HCT116 (cell line): ENCODE results near the gene COL28A1. TPM values are rescaled to one million over a fixed set of nuclear protein-coding genes. Genes with fewer than 3 reads are reported as not detected.

Experiments used
- ATAC-seq: fragments of 200-7000 bp; cut with Tn5 transposase; 2 replicates; pipeline ENCODE4 v1.9.1; 2020; ENCODE audit warnings: mild to moderate bottlenecking, moderate library complexity
- BruUV-seq: library from RNA; stranded (reverse); fragments of 400-500 nt; replicated peaks from 2 replicates; lab custom pipeline; 2021; lab: Mats Ljungman, UMichigan
- CTCF ChIA-PET: fragments of 300-600 bp; sonication (Branson Sonifier 250); formaldehyde crosslinking; loops from one replicate; lab custom pipeline; 2021; ENCODE audit warnings: antibody characterized with exemption; lab: Charles Lee
- POLR2A ChIA-PET: fragments of 300-600, 350-600 bp; sonication (Branson Sonifier 250); formaldehyde crosslinking; loops from one replicate; lab custom pipeline; 2021; ENCODE audit warnings: antibody characterized with exemption; lab: Charles Lee
- RAD21 ChIA-PET, 2 experiments: fragments of 300-600 bp; sonication (Branson Sonifier 250); formaldehyde crosslinking; loops; one replicate each; lab custom pipeline; 2023; ENCODE audit warnings: low total read pairs in 2 of 2; ENCODE audit not compliant: uncharacterized antibody in 2 of 2, unreplicated experiment in 2 of 2, low non-redundant PET in 1 of 2; lab: Charles Lee
- DNase-seq: peaks from one replicate; pipeline ENCODE4 v3.0.0-alpha.2; 2010; ENCODE audit warnings: low read depth, low spot score
- H2AFZ ChIP-seq: fragments of 200-600 bp; shearing (Covaris generic), sonication (generic); 2 replicates; pipeline ENCODE4 v1.6.1; 2017; ENCODE audit warnings: low read depth, mixed run types, mixed read lengths, antibody characterized with exemption, low read length; ENCODE audit not compliant: poor library complexity, severe bottlenecking
- H3K27ac ChIP-seq: 2 replicates; pipeline ENCODE4 v1.5.1; 2012; ENCODE audit warnings: low read depth, low read length
- H3K27me3 ChIP-seq: fragments of 200-600 bp; sonication (generic); 2 replicates; pipeline ENCODE4 v1.6.1; 2016; ENCODE audit warnings: mixed run types, low read length, mixed read lengths; ENCODE audit not compliant: insufficient read depth
- H3K36me3 ChIP-seq, 2 experiments: fragments of 200-500 bp in 1 of 2; fragments of 200-600 bp in 1 of 2; sonication (Bioruptor generic) in 1 of 2; sonication (generic) in 1 of 2; 2 replicates each; pipeline versions ENCODE4 v1.5.1 to v1.6.1; 2014 to 2016; ENCODE audit warnings: low read length in 2 of 2, inconsistent platforms in 1 of 2, mixed read lengths in 1 of 2, mixed run types in 1 of 2; ENCODE audit not compliant: insufficient read depth in 2 of 2, control insufficient read depth in 1 of 2
- H3K4me1 ChIP-seq, 2 experiments: fragments of 200-600 bp in 1 of 2; sonication (generic) in 1 of 2; 2 replicates each; pipeline versions ENCODE4 v1.5.1 to v1.6.1; 2012 to 2017; ENCODE audit warnings: low read length in 2 of 2, inconsistent platforms in 1 of 2, mild to moderate bottlenecking in 1 of 2, mixed read lengths in 1 of 2, mixed run types in 1 of 2, moderate library complexity in 1 of 2; ENCODE audit not compliant: insufficient read depth in 2 of 2, control insufficient read depth in 1 of 2
- H3K4me2 ChIP-seq: fragments of 200-600 bp; sonication (generic); 2 replicates; pipeline ENCODE4 v1.6.1; 2017; ENCODE audit warnings: mixed run types, low read length, mixed read lengths
- H3K4me3 ChIP-seq, 2 experiments: fragments of 200-600 bp in 1 of 2; sonication (generic) in 1 of 2; replicated peaks in 1 of 2; 2 replicates each; pipeline ENCODE4 v1.5.1; 2011 to 2016; ENCODE audit warnings: low read length in 2 of 2, control low read depth in 1 of 2, low read depth in 1 of 2, mild to moderate bottlenecking in 1 of 2, mixed read lengths in 1 of 2, mixed run types in 1 of 2
- H3K79me2 ChIP-seq: fragments of 200-600 bp; sonication (generic); 2 replicates; pipeline ENCODE4 v1.6.1; 2017; ENCODE audit warnings: mild to moderate bottlenecking, mixed run types, low read length, moderate library complexity, mixed read lengths; ENCODE audit not compliant: insufficient read depth
- H3K9ac ChIP-seq: fragments of 200-600 bp; sonication (generic); 2 replicates; pipeline ENCODE4 v1.6.1; 2016; ENCODE audit warnings: low read length, mixed read lengths
- H3K9me2 ChIP-seq: fragments of 200-600 bp; sonication (generic), shearing (Covaris generic); 2 replicates; pipeline ENCODE4 v1.6.1; 2017; ENCODE audit warnings: mixed run types, mild to moderate bottlenecking, moderate library complexity; ENCODE audit not compliant: insufficient read depth
- H3K9me3 ChIP-seq, 2 experiments: fragments of 200-500 bp in 1 of 2; fragments of 200-600 bp in 1 of 2; sonication (Bioruptor generic) in 1 of 2; sonication (generic) in 1 of 2; 2 replicates each; pipeline ENCODE4 v1.6.1; 2014 to 2017; ENCODE audit warnings: low read length in 2 of 2, mixed read lengths in 2 of 2, inconsistent platforms in 1 of 2, low read depth in 1 of 2, mild to moderate bottlenecking in 1 of 2, mixed run types in 1 of 2, moderate library complexity in 1 of 2; ENCODE audit not compliant: control insufficient read depth in 1 of 2, insufficient read depth in 1 of 2
- H4K20me1 ChIP-seq: fragments of 200-600 bp; sonication (generic), shearing (Covaris generic); 2 replicates; pipeline ENCODE4 v1.6.1; 2017; ENCODE audit warnings: mixed run types, mild to moderate bottlenecking, moderate library complexity; ENCODE audit not compliant: insufficient read depth
- CBX3 ChIP-seq: IDR thresholded peaks from 2 replicates; pipeline ENCODE4 v1.6.1; 2012; ENCODE audit warnings: low read depth
- CEBPB ChIP-seq: IDR thresholded peaks from 2 replicates; pipeline ENCODE4 v1.6.1; 2012; ENCODE audit warnings: low read depth
- EGR1 ChIP-seq: IDR thresholded peaks from 2 replicates; pipeline ENCODE4 v1.6.1; 2012; ENCODE audit warnings: low read depth
- ELF1 ChIP-seq: IDR thresholded peaks from 2 replicates; pipeline ENCODE4 v1.6.1; 2012; ENCODE audit warnings: low read depth, borderline replicate concordance
- EZH2 ChIP-seq: fragments of 200-600 bp; sonication (generic); IDR thresholded peaks from 2 replicates; pipeline ENCODE4 v1.6.1; 2017; ENCODE audit warnings: antibody characterized with exemption, mixed run types
- JUND ChIP-seq: IDR thresholded peaks from 2 replicates; pipeline ENCODE4 v1.6.1; 2012
- POLR2A ChIP-seq: IDR thresholded peaks from 2 replicates; pipeline ENCODE4 v1.7.0; 2011; ENCODE audit warnings: borderline replicate concordance; ENCODE audit not compliant: insufficient read depth, insufficient read length; ENCODE audit errors: extremely low read depth
- POLR2AphosphoS5 ChIP-seq: IDR thresholded peaks from 2 replicates; pipeline ENCODE4 v1.6.1; 2011; ENCODE audit warnings: mild to moderate bottlenecking, low read depth, low read length, moderate library complexity
- RAD21 ChIP-seq: IDR thresholded peaks from 2 replicates; pipeline ENCODE4 v1.6.1; 2012; ENCODE audit warnings: low read depth, mild to moderate bottlenecking
- SIN3A ChIP-seq: IDR thresholded peaks from 2 replicates; pipeline ENCODE4 v1.6.1; 2012; ENCODE audit warnings: low read depth
- SP1 ChIP-seq: IDR thresholded peaks from 2 replicates; pipeline ENCODE4 v1.6.1; 2012; ENCODE audit warnings: low read depth
- SRF ChIP-seq: IDR thresholded peaks from 2 replicates; pipeline ENCODE4 v1.6.1; 2012; ENCODE audit warnings: low read depth
- TCF7L2 ChIP-seq: IDR thresholded peaks from 2 replicates; pipeline ENCODE4 v1.7.0; 2011; ENCODE audit warnings: borderline replicate concordance, inconsistent platforms; ENCODE audit not compliant: insufficient read depth, insufficient read length; ENCODE audit errors: extremely low read depth
- intact Hi-C: fragments of 100-400 bp; cut with micrococcal nuclease; formaldehyde crosslinking; loops from 2 replicates; pipeline ENCODE4 v1.10.0; 2022
- total RNA-seq: library from RNA; stranded (reverse); gene quantifications from one replicate; pipeline ENCODE4 v1.2.1, GENCODE V29; 2021; ENCODE audit not compliant: unreplicated experiment
- TF ChIP-seq, protein P1 (sequence below): IDR thresholded peaks from 2 replicates; pipeline ENCODE4 v1.6.1; 2012
- TF ChIP-seq, protein P2 (sequence below): IDR thresholded peaks from 2 replicates; pipeline ENCODE4 v1.6.1; 2011; ENCODE audit warnings: mild to moderate bottlenecking, low read length, moderate library complexity; ENCODE audit not compliant: insufficient replicate concordance; ENCODE audit errors: extremely low read depth

Gene COL28A1
- total RNA-seq, 1 experiment from 2014 or later = 0.12 TPM

DNA sequence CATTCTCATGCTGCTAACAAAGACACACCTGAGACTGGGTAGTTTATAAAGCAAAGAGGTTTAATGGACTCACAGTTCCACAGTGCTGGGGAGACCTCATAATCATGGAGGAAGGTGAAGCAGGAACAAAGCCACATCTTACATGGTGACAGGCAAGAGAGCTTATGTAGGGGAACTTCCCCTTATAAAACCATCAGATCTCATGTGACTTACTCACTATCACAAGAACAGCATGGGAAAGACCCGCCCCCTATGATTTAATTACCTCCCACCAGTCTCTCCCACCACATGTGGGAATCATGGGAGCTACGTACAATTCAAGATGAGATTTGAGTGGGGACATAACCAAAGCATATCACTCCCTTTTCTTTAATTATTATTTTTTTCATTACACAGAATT, 16.6 kb downstream of the COL28A1 start:
- H3K27me3 ChIP-seq = no peaks in the 10 kb centered on the region
- ChIA-PET POLR2A (no interaction called here), RAD21 (no interaction called here)
- peak overlapping the region; percentile 75 for H2AFZ ChIP-seq
- no TSS peak for BruUV-seq
- no peaks in the 10 kb centered on the region for H3K9me2 ChIP-seq
- no peaks in the 10 kb centered on the region for H3K9me3 ChIP-seq
- no peak overlapping the region for H3K4me3 ChIP-seq
- H4K20me1 ChIP-seq = no peaks in the 10 kb centered on the region
- intact Hi-C loops = no loop called here
- H3K4me1 ChIP-seq = no peaks in the 10 kb centered on the region
- DNase-seq (no peak), ATAC-seq (no peak)
- no peaks in the 10 kb centered on the region for H3K36me3 ChIP-seq
- no peaks in the 10 kb centered on the region for H3K79me2 ChIP-seq
- H3K9ac ChIP-seq = no peak overlapping the region
- H3K27ac ChIP-seq = no peak overlapping the region
- H3K4me2 ChIP-seq = no peak overlapping the region
- TF ChIP-seq POLR2A (no peak), EZH2 (no peak)
- TF ChIP-seq, all 23 proteins: peak for 0
- CTCF ChIA-PET = no interaction called here

DNA sequence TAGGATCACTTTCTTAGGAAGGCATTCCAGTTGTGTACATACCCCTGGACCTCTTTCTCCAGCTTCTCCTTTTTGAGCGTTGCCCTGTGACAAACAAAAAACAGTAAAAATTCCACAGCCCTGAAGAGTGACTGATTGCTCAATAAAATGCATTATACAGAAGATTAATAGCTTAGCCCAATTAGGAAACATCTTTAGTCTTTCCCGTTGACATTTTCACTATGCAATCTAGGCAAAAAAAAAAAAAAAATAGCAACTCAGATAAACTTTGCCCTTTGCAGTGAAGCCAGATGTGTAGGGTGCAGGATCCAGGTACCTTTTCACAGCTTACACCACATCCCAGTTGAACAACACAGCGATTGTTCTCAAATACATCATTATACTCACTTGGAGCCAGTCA, 17.9 kb downstream of the COL28A1 start:
- ChIA-PET CTCF (interaction anchor here (1.6 kb wide), 1 partner anchor 94 kb away, joined by 3 read pairs; no protein-coding TSS in a partner anchor), POLR2A (no interaction called here), RAD21 (no interaction called here)
- Histone ChIP-seq H3K9ac (no peak overlapping the region), H3K79me2 (no peaks in the 10 kb centered on the region), H2AFZ (no peak overlapping the region), H3K4me1 (no peaks in the 10 kb centered on the region), H4K20me1 (no peaks in the 10 kb centered on the region), H3K4me3 (no peak overlapping the region), H3K9me2 (no peaks in the 10 kb centered on the region), H3K9me3 (no peaks in the 10 kb centered on the region), H3K4me2 (no peak overlapping the region), H3K27ac (no peak overlapping the region), H3K27me3 (no peaks in the 10 kb centered on the region), H3K36me3 (no peaks in the 10 kb centered on the region)
- DNase-seq (no peak), ATAC-seq (no peak)
- BruUV-seq = no TSS peak
- TF ChIP-seq CBX3 (no peak), JUND (no peak), EGR1 (no peak), SIN3A (no peak), RAD21 (no peak), POLR2AphosphoS5 (no peak), CEBPB (no peak), SP1 (no peak), POLR2A (no peak), ELF1 (no peak), SRF (no peak), TCF7L2 (no peak)
- TF ChIP-seq, protein P1, sequence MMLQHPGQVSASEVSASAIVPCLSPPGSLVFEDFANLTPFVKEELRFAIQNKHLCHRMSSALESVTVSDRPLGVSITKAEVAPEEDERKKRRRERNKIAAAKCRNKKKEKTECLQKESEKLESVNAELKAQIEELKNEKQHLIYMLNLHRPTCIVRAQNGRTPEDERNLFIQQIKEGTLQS = no peak
- TF ChIP-seq, protein P2, sequence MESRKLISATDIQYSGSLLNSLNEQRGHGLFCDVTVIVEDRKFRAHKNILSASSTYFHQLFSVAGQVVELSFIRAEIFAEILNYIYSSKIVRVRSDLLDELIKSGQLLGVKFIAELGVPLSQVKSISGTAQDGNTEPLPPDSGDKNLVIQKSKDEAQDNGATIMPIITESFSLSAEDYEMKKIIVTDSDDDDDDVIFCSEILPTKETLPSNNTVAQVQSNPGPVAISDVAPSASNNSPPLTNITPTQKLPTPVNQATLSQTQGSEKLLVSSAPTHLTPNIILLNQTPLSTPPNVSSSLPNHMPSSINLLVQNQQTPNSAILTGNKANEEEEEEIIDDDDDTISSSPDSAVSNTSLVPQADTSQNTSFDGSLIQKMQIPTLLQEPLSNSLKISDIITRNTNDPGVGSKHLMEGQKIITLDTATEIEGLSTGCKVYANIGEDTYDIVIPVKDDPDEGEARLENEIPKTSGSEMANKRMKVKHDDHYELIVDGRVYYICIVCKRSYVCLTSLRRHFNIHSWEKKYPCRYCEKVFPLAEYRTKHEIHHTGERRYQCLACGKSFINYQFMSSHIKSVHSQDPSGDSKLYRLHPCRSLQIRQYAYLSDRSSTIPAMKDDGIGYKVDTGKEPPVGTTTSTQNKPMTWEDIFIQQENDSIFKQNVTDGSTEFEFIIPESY = no peak
- intact Hi-C loops = no loop called here
